K562 (cell line): Measurements from ENCODE around the gene ZSCAN12. TPM values are rescaled to one million over a fixed set of nuclear protein-coding genes. Genes with fewer than 3 reads are reported as not detected.

ENCODE experiments used
- HNRNPLL ChIP-seq: fragments of 200-400 bp; formaldehyde crosslinking; IDR thresholded peaks from 2 replicates; pipeline ENCODE4 v1.6.1; 2017; ENCODE audit warnings: low read length, low read depth, mild to moderate bottlenecking; ENCODE audit not compliant: poor library complexity, severe bottlenecking
- LARP7 ChIP-seq: fragments of 450-650 bp; IDR thresholded peaks from 2 replicates; pipeline ENCODE4 v1.6.1; 2016
- ZBTB40 ChIP-seq, 2 experiments: fragments of 450-650 bp in 1 of 2; sonication (generic) in 1 of 2; formaldehyde crosslinking in 1 of 2; IDR thresholded peaks; 2 replicates each; pipeline versions ENCODE4 v1.7.1 to v1.9.0; 2016 to 2022; ENCODE audit warnings: inconsistent platforms in 1 of 2, mild to moderate bottlenecking in 1 of 2, missing genetic modification reagents in 1 of 2
- polyA plus RNA-seq, 8 experiments: library from polyadenylated mRNA; depleted of rRNA in 4 of 8; stranded (reverse) in 5 of 8; unstranded in 3 of 8; fragments of >200 nt; fragmentation: Nextera tagmentation in 2 of 8; fragmentation: Illumina TruSeq in 1 of 8; extraction: Ambion mirVana in 2 of 8; extraction: Trizol in 1 of 8; gene quantifications; 2 replicates each; pipeline versions ENCODE4 v1.2.1 to v1.2.3, GENCODE V29; 2011 to 2014; ENCODE audit warnings: inconsistent platforms in 1 of 8, missing spikeins in 1 of 8
- total RNA-seq, 7 experiments: library from RNA; depleted of rRNA in 6 of 7; stranded (reverse); fragments of >200 nt in 6 of 7; fragmentation: Illumina TruSeq in 2 of 7; extraction: Trizol in 2 of 7; gene quantifications; 2 replicates each; pipeline versions ENCODE4 v1.2.1 to v1.2.3, GENCODE V29; 2011 to 2021; ENCODE audit warnings: low replicate concordance in 1 of 7
- TF ChIP-seq, protein P1 (sequence below): sonication (generic); IDR thresholded peaks from 2 replicates; pipeline ENCODE4 v1.6.1; 2016
- TF ChIP-seq, protein P2 (sequence below): fragments of 250-450 bp; sonication (Bioruptor Pico); IDR thresholded peaks from 2 replicates; pipeline ENCODE4 v1.8.0; 2022; ENCODE audit warnings: inconsistent platforms
- TF ChIP-seq, protein P3 (sequence below): fragments of 250-450 bp; sonication (Bioruptor Pico); IDR thresholded peaks from 2 replicates; pipeline ENCODE4 v1.8.0; 2022; ENCODE audit warnings: moderate library complexity, mild to moderate bottlenecking, inconsistent platforms
- TF ChIP-seq, protein P4 (sequence below): fragments of 150-350 bp; conservative IDR thresholded peaks from 2 replicates; pipeline ENCODE4 v1.6.1; 2014; ENCODE audit warnings: low read length

ZSCAN12 gene
- total and polyA plus RNA-seq, 9 of the 15 experiments (the other 6 are each of a cell fraction or from before 2014, with no cell fraction given) = 2.5 to 19.6 (median 12.5) TPM

DNA sequence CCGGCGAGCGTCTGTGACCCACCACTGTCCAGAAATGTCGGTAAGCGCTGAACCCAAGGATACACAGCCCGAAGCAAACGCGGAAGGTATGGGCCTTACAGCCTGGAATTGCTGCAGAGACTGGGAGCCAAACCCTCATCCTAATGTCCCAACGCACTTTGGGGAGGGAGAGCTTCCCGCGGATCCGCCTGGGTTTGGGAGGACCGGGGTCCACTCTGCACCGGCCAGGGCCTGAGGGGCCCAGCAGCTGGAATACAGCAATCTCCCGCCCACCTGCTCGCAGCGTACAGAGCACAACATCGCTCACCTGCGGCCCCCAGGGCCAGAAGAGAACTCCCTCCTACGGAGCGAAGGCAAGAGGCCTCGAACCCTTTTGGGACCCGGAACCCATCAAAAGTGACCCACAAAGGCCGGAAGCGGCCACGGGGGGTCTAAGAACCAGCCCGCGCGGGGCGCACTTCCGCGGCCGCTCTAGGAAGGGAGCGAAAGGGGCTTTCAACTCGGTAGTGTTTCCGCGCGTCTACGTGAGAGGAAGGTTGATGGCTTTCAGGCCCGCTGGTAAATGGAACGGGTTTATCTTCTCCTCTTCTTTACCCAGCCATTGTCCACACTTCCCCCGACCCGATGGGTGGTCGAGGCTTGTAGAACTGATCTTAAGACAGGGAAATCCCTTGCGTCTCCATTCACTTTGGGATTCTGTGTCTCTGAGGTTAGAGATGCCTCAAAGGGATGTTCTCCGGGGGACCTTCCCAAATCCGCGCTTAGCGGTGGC, at the start of gene ZSCAN12 (continued):
- TF ChIP-seq, protein P1, sequence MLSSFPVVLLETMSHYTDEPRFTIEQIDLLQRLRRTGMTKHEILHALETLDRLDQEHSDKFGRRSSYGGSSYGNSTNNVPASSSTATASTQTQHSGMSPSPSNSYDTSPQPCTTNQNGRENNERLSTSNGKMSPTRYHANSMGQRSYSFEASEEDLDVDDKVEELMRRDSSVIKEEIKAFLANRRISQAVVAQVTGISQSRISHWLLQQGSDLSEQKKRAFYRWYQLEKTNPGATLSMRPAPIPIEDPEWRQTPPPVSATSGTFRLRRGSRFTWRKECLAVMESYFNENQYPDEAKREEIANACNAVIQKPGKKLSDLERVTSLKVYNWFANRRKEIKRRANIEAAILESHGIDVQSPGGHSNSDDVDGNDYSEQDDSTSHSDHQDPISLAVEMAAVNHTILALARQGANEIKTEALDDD = peak; percentile 61; the same call in 1 of the 2 replicates
- TF ChIP-seq LARP7 = 0 out of 2 replicates have a peak, but pooled peaks have one; percentile 10
- peak; percentile 98 for TF ChIP-seq ZBTB40 (IDR thresholded peaks at IDR 0.05)
- no peak for TF ChIP-seq ZBTB40 (CRISPR knock-in tag; IDR thresholded peaks at IDR 0.05)
- TF ChIP-seq, protein P2, sequence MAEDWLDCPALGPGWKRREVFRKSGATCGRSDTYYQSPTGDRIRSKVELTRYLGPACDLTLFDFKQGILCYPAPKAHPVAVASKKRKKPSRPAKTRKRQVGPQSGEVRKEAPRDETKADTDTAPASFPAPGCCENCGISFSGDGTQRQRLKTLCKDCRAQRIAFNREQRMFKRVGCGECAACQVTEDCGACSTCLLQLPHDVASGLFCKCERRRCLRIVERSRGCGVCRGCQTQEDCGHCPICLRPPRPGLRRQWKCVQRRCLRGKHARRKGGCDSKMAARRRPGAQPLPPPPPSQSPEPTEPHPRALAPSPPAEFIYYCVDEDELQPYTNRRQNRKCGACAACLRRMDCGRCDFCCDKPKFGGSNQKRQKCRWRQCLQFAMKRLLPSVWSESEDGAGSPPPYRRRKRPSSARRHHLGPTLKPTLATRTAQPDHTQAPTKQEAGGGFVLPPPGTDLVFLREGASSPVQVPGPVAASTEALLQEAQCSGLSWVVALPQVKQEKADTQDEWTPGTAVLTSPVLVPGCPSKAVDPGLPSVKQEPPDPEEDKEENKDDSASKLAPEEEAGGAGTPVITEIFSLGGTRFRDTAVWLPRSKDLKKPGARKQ = no peak
- TF ChIP-seq, protein P3, sequence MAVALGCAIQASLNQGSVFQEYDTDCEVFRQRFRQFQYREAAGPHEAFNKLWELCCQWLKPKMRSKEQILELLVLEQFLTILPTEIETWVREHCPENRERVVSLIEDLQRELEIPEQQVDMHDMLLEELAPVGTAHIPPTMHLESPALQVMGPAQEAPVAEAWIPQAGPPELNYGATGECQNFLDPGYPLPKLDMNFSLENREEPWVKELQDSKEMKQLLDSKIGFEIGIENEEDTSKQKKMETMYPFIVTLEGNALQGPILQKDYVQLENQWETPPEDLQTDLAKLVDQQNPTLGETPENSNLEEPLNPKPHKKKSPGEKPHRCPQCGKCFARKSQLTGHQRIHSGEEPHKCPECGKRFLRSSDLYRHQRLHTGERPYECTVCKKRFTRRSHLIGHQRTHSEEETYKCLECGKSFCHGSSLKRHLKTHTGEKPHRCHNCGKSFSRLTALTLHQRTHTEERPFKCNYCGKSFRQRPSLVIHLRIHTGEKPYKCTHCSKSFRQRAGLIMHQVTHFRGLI (CRISPR knock-in tag) = no peak
- TF ChIP-seq HNRNPLL = peak; percentile 83
- TF ChIP-seq, protein P4, sequence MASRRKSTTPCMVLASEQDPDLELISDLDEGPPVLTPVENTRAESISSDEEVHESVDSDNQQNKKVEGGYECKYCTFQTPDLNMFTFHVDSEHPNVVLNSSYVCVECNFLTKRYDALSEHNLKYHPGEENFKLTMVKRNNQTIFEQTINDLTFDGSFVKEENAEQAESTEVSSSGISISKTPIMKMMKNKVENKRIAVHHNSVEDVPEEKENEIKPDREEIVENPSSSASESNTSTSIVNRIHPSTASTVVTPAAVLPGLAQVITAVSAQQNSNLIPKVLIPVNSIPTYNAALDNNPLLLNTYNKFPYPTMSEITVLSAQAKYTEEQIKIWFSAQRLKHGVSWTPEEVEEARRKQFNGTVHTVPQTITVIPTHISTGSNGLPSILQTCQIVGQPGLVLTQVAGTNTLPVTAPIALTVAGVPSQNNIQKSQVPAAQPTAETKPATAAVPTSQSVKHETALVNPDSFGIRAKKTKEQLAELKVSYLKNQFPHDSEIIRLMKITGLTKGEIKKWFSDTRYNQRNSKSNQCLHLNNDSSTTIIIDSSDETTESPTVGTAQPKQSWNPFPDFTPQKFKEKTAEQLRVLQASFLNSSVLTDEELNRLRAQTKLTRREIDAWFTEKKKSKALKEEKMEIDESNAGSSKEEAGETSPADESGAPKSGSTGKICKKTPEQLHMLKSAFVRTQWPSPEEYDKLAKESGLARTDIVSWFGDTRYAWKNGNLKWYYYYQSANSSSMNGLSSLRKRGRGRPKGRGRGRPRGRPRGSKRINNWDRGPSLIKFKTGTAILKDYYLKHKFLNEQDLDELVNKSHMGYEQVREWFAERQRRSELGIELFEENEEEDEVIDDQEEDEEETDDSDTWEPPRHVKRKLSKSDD = peak; percentile 67; the same call in 1 of the 2 replicates
